SK-N-SH treated with all-trans-retinoic acid at 6 μM for 48 hours (cell line): ENCODE results near the gene HSD11B1L.

Source experiments
- ATAC-seq: fragments of 200-7000 bp; cut with Tn5 transposase; 3 replicates; pipeline ENCODE4 v1.9.1; 2020; ENCODE audit warnings: mild to moderate bottlenecking, moderate library complexity
- ARNTL ChIP-seq: fragments of 450-650 bp; formaldehyde crosslinking; IDR thresholded peaks from 2 replicates; pipeline ENCODE4 v1.5.0; 2020; ENCODE audit warnings: low read depth, mild to moderate bottlenecking, moderate library complexity, borderline replicate concordance
- BACH2 ChIP-seq: fragments of 250-450 bp; sonication (Bioruptor Pico); IDR thresholded peaks from 2 replicates; pipeline ENCODE4 v1.9.0; 2021; ENCODE audit warnings: mild to moderate bottlenecking, borderline replicate concordance
- CREB5 ChIP-seq: fragments of 250-450 bp; sonication (Bioruptor Pico); IDR thresholded peaks from 2 replicates; pipeline ENCODE4 v1.5.1; 2020; ENCODE audit warnings: low read depth, mild to moderate bottlenecking, moderate library complexity
- CSDC2 ChIP-seq: fragments of 250-450 bp; sonication (Bioruptor Pico); IDR thresholded peaks from 2 replicates; pipeline ENCODE4 v1.5.0; 2020; ENCODE audit warnings: mild to moderate bottlenecking, moderate library complexity
- ESRRG ChIP-seq: fragments of 250-450 bp; sonication (Bioruptor Pico); IDR thresholded peaks from 2 replicates; pipeline ENCODE4 v1.6.1; 2021; ENCODE audit warnings: mild to moderate bottlenecking
- GLIS3 ChIP-seq: fragments of 250-450 bp; sonication (Bioruptor Pico); IDR thresholded peaks from 2 replicates; pipeline ENCODE4 v1.5.0; 2020; ENCODE audit warnings: mild to moderate bottlenecking, moderate library complexity
- ISL1 ChIP-seq: fragments of 250-450 bp; sonication (Bioruptor Pico); IDR thresholded peaks from 2 replicates; pipeline ENCODE4 v2.1.2; 2022; ENCODE audit warnings: mild to moderate bottlenecking, moderate library complexity
- OSR1 ChIP-seq: fragments of 250-450 bp; sonication (Bioruptor Pico); IDR thresholded peaks from 2 replicates; pipeline ENCODE4 v1.8.0; 2022; ENCODE audit warnings: moderate library complexity, mild to moderate bottlenecking, inconsistent platforms
- PATZ1 ChIP-seq: fragments of 250-450 bp; sonication (Bioruptor Pico); IDR thresholded peaks from 2 replicates; pipeline ENCODE4 v1.8.0; 2020; ENCODE audit warnings: mild to moderate bottlenecking, moderate library complexity, borderline replicate concordance
- POU6F1 ChIP-seq: fragments of 250-450 bp; sonication (Bioruptor Pico); IDR thresholded peaks from 2 replicates; pipeline ENCODE4 v1.8.0; 2021; ENCODE audit warnings: low read depth, mild to moderate bottlenecking, moderate library complexity, borderline replicate concordance
- PPARA ChIP-seq: fragments of 250-450 bp; sonication (Bioruptor Pico); IDR thresholded peaks from 2 replicates; pipeline ENCODE4 v1.5.0; 2020; ENCODE audit warnings: mild to moderate bottlenecking, borderline replicate concordance
- RARB ChIP-seq: fragments of 250-450 bp; sonication (Bioruptor Pico); IDR thresholded peaks from 2 replicates; pipeline ENCODE4 v1.8.0; 2021; ENCODE audit warnings: mild to moderate bottlenecking, moderate library complexity
- TSHZ2 ChIP-seq: fragments of 250-450 bp; sonication (Bioruptor Pico); IDR thresholded peaks from 2 replicates; pipeline ENCODE4 v1.5.0; 2020; ENCODE audit warnings: mild to moderate bottlenecking, moderate library complexity
- ZC3H10 ChIP-seq: fragments of 250-450 bp; sonication (Bioruptor Pico); IDR thresholded peaks from 2 replicates; pipeline ENCODE4 v1.5.1; 2021; ENCODE audit warnings: mild to moderate bottlenecking, moderate library complexity
- ZFP3 ChIP-seq: fragments of 250-450 bp; sonication (Bioruptor Pico); IDR thresholded peaks from 2 replicates; pipeline ENCODE4 v1.5.0; 2020; ENCODE audit warnings: mild to moderate bottlenecking, moderate library complexity
- ZFP30 ChIP-seq: fragments of 450-650 bp; formaldehyde crosslinking; IDR thresholded peaks from 2 replicates; pipeline ENCODE4 v1.5.0; 2022; ENCODE audit warnings: mild to moderate bottlenecking, moderate library complexity
- ZNF565 ChIP-seq: fragments of 450-650 bp; formaldehyde crosslinking; conservative IDR thresholded peaks from 2 replicates; pipeline ENCODE4 v1.5.0; 2020; ENCODE audit warnings: low read depth, mild to moderate bottlenecking, moderate library complexity
- ZNF8 ChIP-seq: fragments of 450-650 bp; formaldehyde crosslinking; IDR thresholded peaks from 2 replicates; pipeline ENCODE4 v1.5.0; 2020; ENCODE audit warnings: mild to moderate bottlenecking, moderate library complexity
- TF ChIP-seq, protein P1 (sequence below): fragments of 250-450 bp; sonication (Bioruptor Pico); IDR thresholded peaks from 2 replicates; pipeline ENCODE4 v1.5.1; 2021; ENCODE audit warnings: mild to moderate bottlenecking, moderate library complexity

The HSD11B1L gene

GRCh38 chr19:5703819-5704818 is 23.3 kb downstream of the HSD11B1L start:
- no peak; the same call in 2 of the 3 replicates for ATAC-seq
- TF ChIP-seq ZC3H10 (no peak), POU6F1 (CRISPR knock-in tag) (no peak)
- TF ChIP-seq, protein P1, sequence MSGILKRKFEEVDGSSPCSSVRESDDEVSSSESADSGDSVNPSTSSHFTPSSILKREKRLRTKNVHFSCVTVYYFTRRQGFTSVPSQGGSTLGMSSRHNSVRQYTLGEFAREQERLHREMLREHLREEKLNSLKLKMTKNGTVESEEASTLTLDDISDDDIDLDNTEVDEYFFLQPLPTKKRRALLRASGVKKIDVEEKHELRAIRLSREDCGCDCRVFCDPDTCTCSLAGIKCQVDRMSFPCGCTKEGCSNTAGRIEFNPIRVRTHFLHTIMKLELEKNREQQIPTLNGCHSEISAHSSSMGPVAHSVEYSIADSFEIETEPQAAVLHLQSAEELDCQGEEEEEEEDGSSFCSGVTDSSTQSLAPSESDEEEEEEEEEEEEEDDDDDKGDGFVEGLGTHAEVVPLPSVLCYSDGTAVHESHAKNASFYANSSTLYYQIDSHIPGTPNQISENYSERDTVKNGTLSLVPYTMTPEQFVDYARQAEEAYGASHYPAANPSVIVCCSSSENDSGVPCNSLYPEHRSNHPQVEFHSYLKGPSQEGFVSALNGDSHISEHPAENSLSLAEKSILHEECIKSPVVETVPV (CRISPR knock-in tag) = no peak

DNA sequence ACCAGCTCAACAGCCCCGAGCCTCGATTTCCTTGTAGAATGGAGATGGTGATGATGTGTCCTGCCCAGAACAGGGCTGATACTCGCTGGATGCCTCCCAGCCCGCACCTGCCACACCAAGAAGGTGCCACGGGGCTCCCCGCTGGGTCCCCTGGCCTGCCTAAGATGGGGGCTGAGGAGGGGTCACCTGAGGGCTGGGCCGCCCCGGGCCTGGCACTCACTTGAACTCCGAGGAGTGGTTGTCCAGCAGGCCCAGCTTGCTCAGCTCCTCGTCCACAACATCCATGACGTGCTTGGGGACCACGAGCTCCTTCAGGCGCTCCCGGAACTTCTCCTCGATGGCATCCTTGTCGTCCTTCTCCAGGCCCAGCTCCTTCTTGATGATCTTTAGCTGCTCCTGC is 24.7 kb downstream of the HSD11B1L start:
- no peak for TF ChIP-seq ZNF565
- no peak for TF ChIP-seq ZC3H10
- TF ChIP-seq CSDC2 (CRISPR knock-in tag) = no peak
- TF ChIP-seq TSHZ2 (CRISPR knock-in tag) = no peak
- no peak for TF ChIP-seq ZFP3
- TF ChIP-seq ISL1 (CRISPR knock-in tag) = no peak
- no peak for TF ChIP-seq CREB5 (CRISPR knock-in tag)
- no peak for ATAC-seq

- ATAC-seq = no peak
- TF ChIP-seq, protein P1 (CRISPR knock-in tag) = no peak
- TF ChIP-seq RARB (no peak), ARNTL (CRISPR knock-in tag) (no peak), ISL1 (CRISPR knock-in tag) (no peak), PATZ1 (no peak), GLIS3 (CRISPR knock-in tag) (no peak), PPARA (CRISPR knock-in tag) (no peak), ZC3H10 (no peak), OSR1 (CRISPR knock-in tag) (no peak), ZNF8 (CRISPR knock-in tag) (no peak), TSHZ2 (CRISPR knock-in tag) (no peak), ZFP30 (no peak), BACH2 (CRISPR knock-in tag) (no peak), CREB5 (CRISPR knock-in tag) (no peak), ESRRG (CRISPR knock-in tag) (no peak), ZFP3 (no peak)
Measured at GRCh38 chr19:5706876-5707573, 26.2 kb downstream of the HSD11B1L start.
